ENCODE data around the gene UBB. TPM values are rescaled to one million over a fixed set of nuclear protein-coding genes. Genes with fewer than 3 reads are reported as not detected.

UBB gene
- total RNA-seq, 1 experiment from 2014 or later, result 2,252 TPM

DNA sequence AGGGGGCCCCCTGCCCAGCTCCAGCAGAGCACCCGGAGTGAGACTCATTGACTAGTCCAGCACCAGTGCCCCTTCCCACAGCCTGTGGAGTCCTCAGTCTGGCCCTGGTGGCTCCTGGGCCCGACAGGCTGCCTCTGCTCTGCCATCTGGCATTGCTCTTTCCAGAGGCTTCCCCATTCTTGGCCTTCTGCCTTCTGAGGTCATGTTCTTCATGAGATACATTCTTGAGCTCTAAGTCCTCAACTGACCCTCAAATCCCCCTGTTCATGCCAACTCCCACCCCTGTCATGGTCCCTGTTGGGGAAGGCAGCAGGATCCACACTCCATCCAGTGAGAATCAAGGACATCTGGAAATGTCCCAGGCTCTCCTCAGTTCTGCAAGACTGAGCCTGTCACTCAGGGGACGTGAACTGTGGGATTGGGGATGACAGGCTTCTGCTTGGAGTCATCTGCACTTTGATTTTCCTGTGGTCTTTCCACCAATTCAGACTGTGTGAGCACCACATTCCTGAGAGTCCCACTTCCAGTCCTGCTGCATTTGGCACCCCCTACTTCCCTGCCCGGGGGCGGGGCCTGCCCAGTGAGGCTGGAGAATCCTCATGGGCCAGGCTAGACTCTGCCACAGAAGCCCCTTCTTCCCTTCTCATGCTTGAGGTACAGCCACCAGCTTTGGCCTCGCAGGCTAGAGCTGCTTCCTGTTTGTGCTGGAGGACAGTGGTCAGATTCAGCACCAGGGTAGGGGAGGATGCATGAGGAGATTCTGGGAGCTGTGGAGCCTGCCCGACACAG lies 37.2 kb downstream of the UBB start:
- DNase-seq (ENCODE audit: low read depth), result peak; percentile 63

DNA sequence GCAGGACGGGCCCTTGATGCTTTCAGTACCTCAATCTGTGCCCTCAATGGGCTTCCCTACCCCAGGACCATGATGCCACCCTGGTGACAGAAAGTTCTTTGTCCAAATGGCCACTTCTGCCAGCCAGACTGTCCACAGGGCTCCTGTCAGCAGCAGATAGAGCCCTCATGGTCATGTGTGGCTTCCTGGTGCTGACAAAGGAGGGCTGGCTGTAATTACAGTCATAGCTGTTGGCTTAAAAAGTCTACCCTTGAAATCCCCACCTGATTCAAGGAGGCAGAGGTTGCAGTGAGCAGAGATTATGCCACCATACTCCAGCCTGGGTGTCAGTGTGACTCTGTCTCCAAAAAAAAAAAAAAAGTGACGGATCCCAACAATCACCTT lies 37.8 kb downstream of the UBB start:
- no peak for DNase-seq (ENCODE audit: low read depth)

DNA sequence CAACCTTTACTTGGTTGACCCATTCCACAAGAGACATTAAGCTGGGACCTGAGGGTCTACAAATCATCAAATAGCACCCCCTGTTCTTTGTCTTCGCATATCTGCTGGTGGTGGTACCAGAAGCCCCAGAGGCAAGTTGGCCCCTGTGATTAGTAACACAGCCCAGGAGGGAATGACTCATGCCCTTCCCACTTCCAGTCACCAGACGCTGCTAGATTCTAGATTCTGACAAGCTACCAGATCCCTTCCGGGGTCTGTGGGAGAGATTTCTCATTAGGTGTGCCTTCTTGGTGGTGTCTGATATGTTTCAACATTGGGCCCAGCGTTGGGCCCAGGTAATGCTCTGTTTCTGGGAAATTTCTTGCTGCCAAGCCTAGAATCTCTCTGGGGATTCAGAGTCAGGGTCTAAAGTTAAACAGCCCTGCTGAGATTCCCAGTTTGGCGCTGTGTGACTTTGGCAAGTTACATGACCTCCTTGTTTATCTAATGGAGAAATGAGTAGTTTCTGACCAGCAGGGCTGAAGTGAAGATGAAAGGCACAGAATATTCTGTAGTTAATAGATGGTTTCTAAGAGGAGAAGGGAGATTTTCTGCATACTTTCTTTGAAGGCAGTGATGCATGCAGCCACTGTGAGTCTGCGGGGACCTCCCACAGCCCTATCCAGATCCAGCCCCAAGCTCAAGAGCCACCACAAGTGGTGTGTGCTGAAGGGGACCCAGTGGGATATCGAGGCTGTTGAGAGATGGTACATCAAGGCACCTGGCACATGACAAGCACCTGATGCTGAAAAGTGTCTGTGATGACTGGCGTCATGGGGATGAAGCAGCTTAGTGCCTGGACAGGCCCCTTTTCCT lies 38.4 kb downstream of the UBB start:
- peak; percentile 93 for DNase-seq (ENCODE audit: low read depth)

- peak; percentile 92 for DNase-seq (ENCODE audit: low read depth)
Observed at GRCh38 chr17:16419929-16420271, 39.0 kb downstream of the UBB start.

DNA sequence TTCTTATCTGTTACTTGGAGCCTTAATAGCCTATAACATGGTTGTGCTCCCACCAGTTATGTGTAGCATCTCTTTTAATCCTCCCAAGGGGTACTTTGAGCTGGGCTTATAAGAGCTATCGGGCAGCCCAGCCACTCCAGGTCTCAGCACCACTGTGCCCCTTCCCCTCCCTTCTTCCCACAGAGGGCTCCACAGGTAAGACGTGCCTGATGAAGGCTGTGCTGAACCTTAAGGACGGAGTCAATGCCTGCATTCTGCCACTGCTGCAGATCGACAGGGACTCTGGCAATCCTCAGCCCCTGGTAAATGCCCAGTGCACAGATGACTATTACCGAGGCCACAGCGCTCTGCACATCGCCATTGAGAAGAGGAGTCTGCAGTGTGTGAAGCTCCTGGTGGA lies 41.5 kb downstream of the UBB start:
- DNase-seq (ENCODE audit: low read depth), result no peak

- no peak for DNase-seq (ENCODE audit: low read depth)
Observed at GRCh38 chr17:16423226-16423872, 42.5 kb downstream of the UBB start.

- DNase-seq (ENCODE audit: low read depth), result no peak
Observed at GRCh38 chr17:16425202-16425601, 44.3 kb downstream of the UBB start.

DNA sequence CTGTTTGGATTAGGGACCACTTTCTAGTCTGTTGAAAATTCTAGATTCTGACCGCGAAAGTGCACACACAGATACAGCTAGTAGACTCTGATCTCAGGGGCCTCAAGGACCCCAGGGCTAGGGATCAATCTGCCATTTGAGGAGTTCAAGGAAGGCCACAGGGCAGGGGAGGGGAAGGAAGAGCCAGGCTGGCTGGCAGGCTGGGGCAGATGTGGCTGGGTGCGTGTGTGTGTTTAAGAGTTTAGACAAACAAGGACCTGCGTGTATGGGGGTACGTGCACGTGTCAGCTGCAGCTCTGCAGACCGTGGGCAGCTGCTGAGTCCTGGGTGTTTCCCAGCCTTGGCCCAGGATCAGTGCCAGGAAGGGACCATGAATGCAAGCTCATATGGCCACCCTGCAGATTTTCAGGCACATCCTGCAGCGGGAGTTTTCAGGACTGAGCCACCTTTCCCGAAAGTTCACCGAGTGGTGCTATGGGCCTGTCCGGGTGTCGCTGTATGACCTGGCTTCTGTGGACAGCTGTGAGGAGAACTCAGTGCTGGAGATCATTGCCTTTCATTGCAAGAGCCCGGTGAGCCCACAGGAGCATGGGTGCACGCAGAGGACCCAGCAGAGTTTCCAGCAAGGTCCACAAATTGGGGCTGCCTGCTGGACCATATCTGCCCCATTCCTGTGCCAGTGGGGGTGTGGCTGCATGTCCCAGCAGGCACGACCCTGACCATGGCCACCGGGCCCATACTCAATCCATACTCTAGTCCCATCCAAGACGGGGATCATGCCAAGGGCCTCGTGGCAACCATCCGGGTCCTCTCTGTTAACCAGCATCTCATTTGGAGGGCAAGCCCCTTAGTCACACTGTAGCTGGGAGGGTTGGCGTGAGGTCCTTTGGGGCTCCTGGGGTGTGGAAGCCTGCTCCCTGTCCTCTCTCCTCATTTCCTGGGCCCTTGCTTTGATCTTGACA lies 45.1 kb downstream of the UBB start:
- DNase-seq (ENCODE audit: low read depth), result no peak

- no peak for DNase-seq (ENCODE audit: low read depth)
Observed at GRCh38 chr17:16427020-16427419, 46.1 kb downstream of the UBB start.

DNA sequence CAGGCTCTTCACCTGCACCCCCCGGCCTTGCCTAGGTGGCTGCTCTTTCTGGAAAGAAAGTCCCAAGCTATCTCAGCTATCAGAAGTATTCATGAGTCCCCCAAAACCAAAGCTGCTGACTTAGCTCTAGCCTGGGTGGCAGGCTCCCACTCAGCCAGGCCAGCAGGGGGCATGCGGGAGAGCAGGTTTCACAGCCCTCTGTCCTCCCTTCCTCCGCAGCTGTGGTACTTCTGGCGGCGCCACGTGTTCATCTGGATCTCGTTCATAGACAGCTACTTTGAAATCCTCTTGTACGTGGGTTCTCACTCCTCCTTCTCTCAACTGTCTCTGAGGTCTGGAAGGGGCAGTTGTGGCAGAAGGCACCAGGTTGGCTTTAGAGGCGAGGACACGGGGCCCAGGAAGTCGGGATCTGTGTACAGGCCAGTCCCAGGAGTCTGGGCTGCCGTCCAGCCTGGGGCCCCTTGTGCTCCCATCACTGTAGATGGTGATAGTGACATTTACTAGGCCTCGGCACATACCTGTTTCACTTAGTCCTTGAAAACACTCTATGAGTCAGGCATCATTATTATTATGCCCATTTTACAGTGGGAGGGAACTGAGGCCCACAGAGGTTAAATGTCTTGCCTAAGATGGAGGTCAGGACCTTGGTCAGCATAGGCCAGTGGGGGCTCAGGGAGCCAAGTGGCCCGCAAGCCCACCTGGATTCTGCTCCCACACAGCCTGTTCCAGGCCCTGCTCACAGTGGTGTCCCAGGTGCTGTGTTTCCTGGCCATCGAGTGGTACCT lies 47.4 kb downstream of the UBB start:
- DNase-seq (ENCODE audit: low read depth), result no peak

- DNase-seq (ENCODE audit: low read depth), result no peak
Observed at GRCh38 chr17:16429083-16429482, 48.2 kb downstream of the UBB start.

DNA sequence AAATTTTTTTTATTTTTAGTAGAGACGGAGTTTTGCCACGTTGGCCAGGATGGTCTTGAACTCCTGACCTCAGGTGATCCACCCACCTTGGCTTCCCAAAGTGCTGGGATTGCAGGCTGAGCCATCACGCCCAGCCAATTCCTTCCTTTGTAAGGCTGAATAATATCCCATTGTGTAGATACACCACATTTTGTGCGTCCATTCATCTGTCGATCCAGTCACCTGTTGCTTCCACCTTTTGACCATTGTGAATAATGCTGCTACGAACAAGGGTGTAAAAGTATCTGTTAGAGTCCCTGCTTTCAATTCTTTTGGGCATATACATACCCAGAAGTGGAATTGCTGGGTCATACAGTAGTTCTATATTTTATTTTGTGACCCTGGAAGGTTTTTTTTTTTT lies 49.8 kb downstream of the UBB start:
- no peak for DNase-seq (ENCODE audit: low read depth)

DNA sequence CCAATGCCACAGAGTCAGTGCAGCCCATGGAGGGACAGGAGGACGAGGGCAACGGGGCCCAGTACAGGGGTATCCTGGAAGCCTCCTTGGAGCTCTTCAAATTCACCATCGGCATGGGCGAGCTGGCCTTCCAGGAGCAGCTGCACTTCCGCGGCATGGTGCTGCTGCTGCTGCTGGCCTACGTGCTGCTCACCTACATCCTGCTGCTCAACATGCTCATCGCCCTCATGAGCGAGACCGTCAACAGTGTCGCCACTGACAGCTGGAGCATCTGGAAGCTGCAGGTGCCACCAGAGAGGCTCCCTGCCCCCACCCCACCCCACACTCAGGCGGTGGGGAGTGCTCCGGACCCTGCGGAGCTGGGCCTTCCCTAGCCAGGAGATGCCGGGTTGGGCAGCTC lies 51.1 kb downstream of the UBB start:
- no peak for DNase-seq (ENCODE audit: low read depth)

Other genes starting within 250 kb of the UBB start
- 49.2 and 58.4 TPM in 2 replicates for gene NCOR1, start 165.6 kb upstream of the UBB start, total RNA-seq (2014; rRNA removed; shearing (Covaris generic))
- gene PIGL, start 163.9 kb upstream of the UBB start, total RNA-seq (2014; rRNA removed; shearing (Covaris generic)), result 16.0 and 18.6 TPM in 2 replicates
- 23.7 and 29.4 TPM in 2 replicates for gene CENPV, start 27.6 kb upstream of the UBB start, total RNA-seq (2014; rRNA removed; shearing (Covaris generic))
- 101 and 105 TPM in 2 replicates for gene TRPV2, start 34.5 kb downstream of the UBB start, total RNA-seq (2014; rRNA removed; shearing (Covaris generic))
- not detected in 2 replicates for gene LRRC75A, start 111.1 kb downstream of the UBB start, total RNA-seq (2014; rRNA removed; shearing (Covaris generic))
- 0.07 and 0.16 TPM in 2 replicates for gene ZNF287, start 188.1 kb downstream of the UBB start, total RNA-seq (2014; rRNA removed; shearing (Covaris generic))